Measurements from ENCODE around the gene IFT88.
A peak's percentile ranks its signal among the peaks of the same experiment; 100 is the strongest.

Gene IFT88

DNA sequence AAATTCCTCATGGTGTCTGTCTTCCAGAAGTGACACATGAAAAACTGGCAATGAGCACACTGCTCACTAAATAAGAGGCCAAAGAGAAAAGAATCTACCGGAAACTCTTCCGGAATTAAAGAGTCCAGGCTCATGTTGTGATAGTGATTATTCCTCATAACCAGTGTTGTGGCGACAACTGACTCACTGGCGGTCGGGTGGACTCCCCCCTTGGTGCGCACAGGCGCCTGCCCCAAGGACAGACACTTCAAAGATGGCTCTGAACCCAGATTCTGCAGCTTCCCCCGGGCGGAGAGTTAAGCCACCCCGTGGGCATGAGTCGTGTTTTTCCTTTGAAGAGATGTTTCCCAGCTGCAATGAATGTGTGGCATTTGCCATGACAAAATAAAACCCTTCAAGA, 146.8 kb downstream of the IFT88 start:
- no peak for TF ChIP-seq CTCF (IDR thresholded peaks at IDR 0.05; ENCODE audit: control insufficient read depth, insufficient read depth, low read depth, low read length, missing control alignments)
- peak overlapping the region; percentile 11; the same call in 1 of the 2 replicates for H3K4me3 ChIP-seq (ENCODE audit: control insufficient read depth, low read depth, low read length)
- peak; percentile 8 for DNase-seq (ENCODE audit: low read depth)

DNA sequence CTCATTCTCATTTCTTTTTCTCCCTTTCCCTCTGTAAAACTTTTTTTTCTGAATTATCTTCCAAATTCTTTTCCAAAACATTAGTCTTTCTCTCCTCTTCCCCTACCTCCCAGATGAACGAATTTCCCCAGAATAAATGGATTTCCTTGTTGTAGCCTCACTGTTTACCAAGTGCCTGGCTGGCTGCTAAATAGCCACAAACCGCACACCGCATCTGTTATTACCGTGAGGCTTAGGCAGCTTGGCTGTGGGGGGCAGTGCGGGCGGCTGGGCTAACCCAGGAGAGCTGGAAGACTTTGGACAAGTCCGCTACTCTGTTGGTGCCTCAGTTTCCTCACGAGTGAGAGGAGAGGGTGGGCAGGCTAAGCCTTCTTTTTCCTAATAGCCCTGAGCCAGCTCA, 147.2 kb downstream of the IFT88 start:
- no peak for DNase-seq (ENCODE audit: low read depth)
- no peak overlapping the region for H3K4me3 ChIP-seq (ENCODE audit: control insufficient read depth, low read depth, low read length)
- TF ChIP-seq CTCF (IDR thresholded peaks at IDR 0.05; ENCODE audit: control insufficient read depth, insufficient read depth, low read depth, low read length, missing control alignments) = no peak

- no peak overlapping the region for H3K4me3 ChIP-seq (ENCODE audit: control insufficient read depth, low read depth, low read length)
- peak; percentile 46 for DNase-seq (ENCODE audit: low read depth)
- TF ChIP-seq CTCF (IDR thresholded peaks at IDR 0.05; ENCODE audit: control insufficient read depth, insufficient read depth, low read depth, low read length, missing control alignments) = no peak
Measured at GRCh38 chr13:20714563-20715329, 147.8 kb downstream of the IFT88 start.

DNA sequence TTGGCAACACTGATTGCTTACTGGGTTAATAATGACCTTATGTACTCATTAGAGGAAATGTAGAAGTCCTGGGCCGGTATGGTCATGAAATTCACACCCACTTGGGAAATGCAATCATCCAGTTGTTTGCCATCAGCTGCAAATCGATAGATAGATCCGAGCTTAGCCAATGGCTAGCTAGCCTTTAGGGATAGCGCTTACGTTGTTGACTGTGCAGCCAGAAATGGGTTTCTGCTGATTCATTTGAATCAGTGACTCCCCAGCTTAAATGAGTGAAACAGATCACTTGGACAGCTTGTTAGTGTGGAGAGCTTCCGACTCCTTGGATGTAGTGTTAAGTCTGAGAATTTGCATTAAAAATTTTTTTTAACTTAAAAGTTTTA, 148.4 kb downstream of the IFT88 start:
- H3K4me3 ChIP-seq (ENCODE audit: control insufficient read depth, low read depth, low read length) = no peak overlapping the region
- DNase-seq (ENCODE audit: low read depth) = no peak
- TF ChIP-seq CTCF (IDR thresholded peaks at IDR 0.05; ENCODE audit: control insufficient read depth, insufficient read depth, low read depth, low read length, missing control alignments) = no peak

DNA sequence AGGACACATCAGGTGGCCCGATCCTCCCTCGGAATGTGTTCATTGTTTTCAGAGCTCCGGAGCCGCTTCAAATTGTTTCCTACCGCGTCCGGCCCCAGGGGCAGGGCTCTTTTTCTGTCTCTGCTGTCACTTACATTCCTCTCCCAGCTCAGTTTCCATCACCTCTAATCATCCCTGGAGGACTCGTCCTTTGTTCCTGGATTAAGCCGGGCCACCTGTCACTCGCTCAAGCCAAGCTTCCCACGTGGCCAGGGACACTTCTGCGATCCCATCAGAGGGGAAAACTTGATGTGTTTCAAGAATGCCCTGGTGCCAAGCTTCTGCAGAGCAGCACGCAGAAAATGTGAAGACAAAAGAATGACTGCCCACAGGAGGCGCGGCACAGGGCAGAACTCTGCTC, 150.0 kb downstream of the IFT88 start:
- no peak for DNase-seq (ENCODE audit: low read depth)
- no peak for TF ChIP-seq CTCF (IDR thresholded peaks at IDR 0.05; ENCODE audit: control insufficient read depth, insufficient read depth, low read depth, low read length, missing control alignments)

GRCh38 chr13:20717581-20718542, 150.9 kb downstream of the IFT88 start:
- DNase-seq (ENCODE audit: low read depth) = no peak
- no peak overlapping the region for H3K4me3 ChIP-seq (ENCODE audit: control insufficient read depth, low read depth, low read length)
- no peak for TF ChIP-seq CTCF (IDR thresholded peaks at IDR 0.05; ENCODE audit: control insufficient read depth, insufficient read depth, low read depth, low read length, missing control alignments)

More for the DNA sequence above, 150.0 kb downstream of the IFT88 start:
- no peak overlapping the region for H3K4me3 ChIP-seq (ENCODE audit: control insufficient read depth, low read depth, low read length)
